HUES64 (cell line): ENCODE measurements around the gene PFN3.
"Not testable (repeated sequence)": the region's sequence is repeated elsewhere in the genome, so short reads cannot be mapped to it uniquely, and the experiment has no call there.

ENCODE experiments used
- H3K27ac ChIP-seq: 2 replicates; pipeline ENCODE4 v1.7.0; 2013; ENCODE audit warnings: low read depth, low read length, inconsistent platforms
- H3K27me3 ChIP-seq: 2 replicates; pipeline ENCODE4 v1.6.1; 2013; ENCODE audit warnings: mild to moderate bottlenecking, low read length; ENCODE audit not compliant: insufficient read depth
- H3K36me3 ChIP-seq: 2 replicates; pipeline ENCODE4 v1.6.1; 2013; ENCODE audit warnings: mild to moderate bottlenecking, low read length; ENCODE audit not compliant: insufficient read depth
- H3K4me1 ChIP-seq: 2 replicates; pipeline ENCODE4 v1.6.1; 2013; ENCODE audit warnings: mild to moderate bottlenecking, low read length, moderate library complexity; ENCODE audit not compliant: insufficient read depth
- H3K4me3 ChIP-seq: 2 replicates; pipeline ENCODE4 v1.5.1; 2013; ENCODE audit warnings: mild to moderate bottlenecking, low read length, moderate library complexity
- H3K9ac ChIP-seq: 2 replicates; pipeline ENCODE4 v1.6.1; 2013; ENCODE audit warnings: mild to moderate bottlenecking, low read depth, low read length
- H3K9me3 ChIP-seq: 2 replicates; pipeline ENCODE4 v1.6.1; 2013; ENCODE audit warnings: low read depth, low read length; ENCODE audit not compliant: insufficient read depth
- WGBS: fragments of 150-250, 120-280 bp; methylation state at CpG from one replicate; pipeline ENCODE4 v1.1.7; 2013; ENCODE audit warnings: missing lambda C conversion rate; 5-methylcytosine and 5-hydroxymethylcytosine counted together

Gene PFN3

DNA sequence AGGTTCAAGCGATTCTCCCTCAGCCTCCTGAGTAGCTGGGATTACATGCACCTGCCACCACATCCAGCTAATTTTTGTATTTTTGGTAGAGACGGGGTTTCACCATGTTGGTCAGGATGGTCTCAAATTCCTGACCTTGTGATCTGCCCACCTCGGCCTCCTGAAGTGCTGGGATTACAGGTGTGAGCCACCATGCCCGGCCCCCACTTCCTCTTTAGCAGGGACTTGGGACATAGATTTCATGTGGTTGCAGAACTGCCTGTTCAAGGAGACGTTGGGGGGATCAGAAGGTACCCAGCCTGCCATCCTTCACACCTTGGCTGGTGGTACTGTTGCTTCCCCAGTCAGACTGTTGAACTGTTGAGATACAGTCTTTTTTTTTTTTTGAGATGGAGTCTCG, 16.6 kb upstream of the PFN3 start:
- H3K4me1 ChIP-seq, H3K9ac ChIP-seq, H3K27ac ChIP-seq, H3K4me3 ChIP-seq, H3K27me3 ChIP-seq, H3K36me3 ChIP-seq, H3K9me3 ChIP-seq: not testable (repeated sequence)
- 92% methylated on average over 6 of the region's 6 CpGs for WGBS

DNA sequence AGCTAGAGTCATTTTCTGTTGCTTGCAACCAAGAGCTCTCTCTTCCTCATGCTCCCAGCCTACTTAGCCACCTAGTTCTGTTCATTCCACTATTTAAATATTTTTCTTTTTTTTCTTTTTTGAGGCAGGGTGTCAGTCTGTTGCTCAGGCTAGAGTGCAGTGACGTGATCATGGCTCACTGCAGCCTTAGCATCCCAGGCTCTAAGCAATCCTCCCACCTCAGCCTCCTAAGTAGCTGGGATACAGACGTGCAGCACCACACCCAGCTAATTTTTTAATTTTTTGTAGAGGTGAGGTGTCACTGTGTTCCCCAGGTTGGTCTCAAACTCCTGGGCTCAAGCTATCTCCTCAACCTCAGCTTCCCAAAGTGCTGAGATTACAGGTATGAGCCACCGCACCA, 14.0 kb upstream of the PFN3 start:
- H3K9ac ChIP-seq, result no peak overlapping the region
- 98% methylated on average over 3 of the region's 3 CpGs for whole genome bisulfite sequencing
- no peaks in the 10 kb centered on the region for H3K9me3 ChIP-seq
- H3K4me3 ChIP-seq, result no peak overlapping the region
- no peaks in the 10 kb centered on the region for H3K4me1 ChIP-seq
- peaks cover under 1% of the 10 kb centered on the region for H3K27me3 ChIP-seq
- H3K36me3 ChIP-seq, result no peaks in the 10 kb centered on the region
- no peak overlapping the region for H3K27ac ChIP-seq

DNA sequence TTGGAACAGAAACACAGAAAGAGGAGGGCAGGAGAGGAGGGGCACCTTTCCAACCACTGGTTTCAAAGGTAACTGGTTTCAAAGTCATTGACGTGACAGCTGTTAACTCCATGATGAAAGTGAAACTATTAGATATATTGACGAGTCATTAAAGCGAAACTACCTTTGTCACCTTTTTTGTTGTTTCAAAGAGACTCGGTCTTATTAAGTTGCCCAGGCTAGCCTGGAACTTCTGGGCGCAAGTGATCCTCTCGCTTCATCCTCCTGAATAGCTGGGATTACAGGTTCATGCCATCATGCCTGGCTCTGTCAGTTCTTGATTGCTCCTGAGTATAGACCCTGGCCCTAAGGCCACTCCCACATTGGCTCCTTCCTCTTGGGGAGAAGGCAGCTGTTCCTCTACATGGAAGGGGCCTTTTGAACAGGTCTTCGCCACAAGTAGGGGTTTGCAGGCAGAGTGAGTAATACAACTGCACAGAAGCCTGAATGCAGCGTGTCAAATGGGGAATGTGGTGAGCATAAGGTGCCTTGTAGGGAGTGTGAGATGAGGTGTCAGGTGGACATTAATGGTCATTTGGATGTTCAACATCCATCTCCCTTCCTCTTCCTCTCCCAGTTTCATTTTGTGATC, 12.3 kb upstream of the PFN3 start:
- Histone ChIP-seq H3K36me3 (no peaks in the 10 kb centered on the region), H3K4me3 (no peak overlapping the region), H3K9me3 (no peaks in the 10 kb centered on the region), H3K27me3 (peaks cover 11% of the 10 kb centered on the region), H3K4me1 (no peaks in the 10 kb centered on the region), H3K27ac (no peak overlapping the region), H3K9ac (no peak overlapping the region)
- 91% methylated on average over 8 of the region's 8 CpGs for WGBS

DNA sequence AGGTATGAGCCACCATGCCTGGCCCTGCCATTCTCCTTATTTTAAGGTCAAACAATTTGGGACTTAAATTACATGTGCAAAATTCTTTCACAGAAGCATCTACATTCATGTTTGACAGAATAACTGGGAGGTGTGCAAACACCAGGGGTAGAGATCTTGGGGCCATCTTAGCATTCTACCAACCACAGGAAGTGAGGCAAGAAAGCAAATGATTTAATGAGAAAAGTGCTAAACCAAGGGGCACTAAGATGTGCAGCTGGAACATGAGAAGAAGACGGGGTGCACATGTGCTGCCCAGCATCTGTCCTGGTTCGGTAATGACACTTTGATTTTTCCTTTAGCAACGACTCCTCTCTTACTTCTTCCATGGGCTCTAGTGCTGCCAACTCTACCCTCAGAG, 10.1 kb upstream of the PFN3 start:
- no peak overlapping the region for H3K4me3 ChIP-seq
- no peaks in the 10 kb centered on the region for H3K36me3 ChIP-seq
- 89% methylated on average over 3 of the region's 3 CpGs for WGBS
- H3K4me1 ChIP-seq, result no peaks in the 10 kb centered on the region
- H3K9me3 ChIP-seq, result no peaks in the 10 kb centered on the region
- H3K27me3 ChIP-seq, result peaks cover 27% of the 10 kb centered on the region
- no peak overlapping the region for H3K27ac ChIP-seq
- no peak overlapping the region for H3K9ac ChIP-seq

DNA sequence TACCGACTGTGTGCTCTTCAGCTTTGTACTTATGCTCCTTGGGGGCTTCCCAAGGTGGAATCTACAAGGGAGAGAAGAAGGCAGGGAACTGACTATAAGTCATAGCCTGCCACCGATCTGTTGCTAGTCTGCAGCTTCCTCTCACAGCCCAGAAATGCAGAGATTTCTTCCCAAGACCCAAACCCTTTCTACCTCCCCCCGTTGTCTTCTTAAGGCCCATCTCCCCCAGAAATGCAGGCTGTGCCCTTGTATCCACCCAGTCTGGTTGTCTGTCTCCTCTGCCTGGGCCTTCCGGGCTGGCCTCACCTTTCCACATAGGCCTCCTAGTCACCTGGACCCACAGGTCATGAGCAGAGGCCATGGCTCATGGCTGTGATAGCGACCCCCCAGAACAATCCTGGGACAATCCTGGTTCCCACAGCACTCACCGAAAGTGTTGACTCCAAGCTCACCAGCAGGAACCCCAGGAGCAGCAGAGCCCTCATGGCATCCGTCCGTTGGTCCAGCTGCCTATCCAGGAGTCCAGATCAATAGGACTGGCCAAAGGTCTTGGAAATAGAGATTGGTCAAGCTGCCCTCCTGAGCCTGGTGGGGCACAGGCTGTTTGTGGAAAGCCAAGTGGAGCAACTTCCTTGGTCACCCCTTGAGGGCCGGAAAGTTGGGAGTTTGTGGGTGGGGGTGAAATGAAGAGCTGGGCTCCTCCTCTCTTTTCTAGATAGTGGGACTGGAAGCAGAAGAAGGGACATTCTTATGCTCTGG, 8.8 kb upstream of the PFN3 start, which contains the start of gene F12:
Gene F12, minus strand, starts transcription at position 522 of the 759 bp plus-strand sequence. Its CDS starts 37 bp downstream, at position 485.
- Histone ChIP-seq H3K4me3 (no peak within 1 kb of the TSS), H3K4me1 (no peaks in the 10 kb centered on the region), H3K9me3 (no peaks in the 10 kb centered on the region), H3K27ac (no peak within 1 kb of the TSS), H3K9ac (no peak within 1 kb of the TSS), H3K36me3 (no peaks in the 10 kb centered on the region), H3K27me3 (peaks cover 40% of the 10 kb centered on the region)
- 90% methylated on average over 9 of the region's 9 CpGs for WGBS

DNA sequence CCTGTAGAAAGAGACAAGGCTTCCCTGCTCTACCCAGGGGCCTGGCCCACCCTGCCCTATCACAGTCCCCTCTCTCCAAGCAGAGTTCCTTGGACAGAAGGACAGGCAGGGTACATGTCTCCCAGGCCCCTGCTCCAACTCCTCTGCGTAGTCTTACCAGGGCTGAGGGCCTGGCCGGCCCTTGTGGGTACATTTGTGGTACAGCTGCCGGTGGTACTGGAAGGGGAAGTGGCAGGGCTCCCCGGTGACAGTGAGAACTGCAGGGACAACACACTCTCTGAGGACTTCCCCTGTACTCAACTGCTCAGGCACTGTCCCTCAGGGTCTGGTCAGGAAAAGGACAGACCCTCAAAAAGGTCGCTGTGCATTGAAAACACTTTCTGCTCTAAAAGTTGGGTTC, 5.3 kb upstream of the PFN3 start:
- WGBS, result 91% methylated on average over 5 of the region's 5 CpGs
- H3K4me1 ChIP-seq, result no peaks in the 10 kb centered on the region
- H3K36me3 ChIP-seq, result no peaks in the 10 kb centered on the region
- no peak overlapping the region for H3K27ac ChIP-seq
- H3K9me3 ChIP-seq, result no peaks in the 10 kb centered on the region
- H3K4me3 ChIP-seq, result no peak overlapping the region
- peaks cover 75% of the 10 kb centered on the region for H3K27me3 ChIP-seq
- no peak overlapping the region for H3K9ac ChIP-seq

DNA sequence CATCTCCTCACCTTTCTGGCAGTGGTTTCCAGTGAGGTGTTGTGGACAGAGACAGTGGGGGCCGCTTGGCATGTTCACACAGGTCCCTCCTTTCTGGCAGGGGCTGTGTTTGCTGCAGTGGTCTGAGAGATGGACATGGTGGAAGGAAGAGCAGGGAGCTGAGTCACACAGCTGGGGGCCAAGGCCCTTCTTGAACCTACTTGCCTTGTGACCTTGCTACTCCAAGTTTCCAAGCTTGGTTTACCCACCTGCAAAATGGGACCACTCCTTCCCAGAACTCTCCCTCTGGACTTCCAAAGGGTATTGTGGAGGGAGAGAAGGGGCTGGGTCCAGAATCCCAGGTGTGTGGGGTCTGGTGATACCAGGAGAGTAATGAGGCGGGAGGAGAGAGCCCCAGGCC, 4.9 kb upstream of the PFN3 start:
- no peak overlapping the region for H3K27ac ChIP-seq
- WGBS, result 94% methylated on average over 2 of the region's 2 CpGs

DNA sequence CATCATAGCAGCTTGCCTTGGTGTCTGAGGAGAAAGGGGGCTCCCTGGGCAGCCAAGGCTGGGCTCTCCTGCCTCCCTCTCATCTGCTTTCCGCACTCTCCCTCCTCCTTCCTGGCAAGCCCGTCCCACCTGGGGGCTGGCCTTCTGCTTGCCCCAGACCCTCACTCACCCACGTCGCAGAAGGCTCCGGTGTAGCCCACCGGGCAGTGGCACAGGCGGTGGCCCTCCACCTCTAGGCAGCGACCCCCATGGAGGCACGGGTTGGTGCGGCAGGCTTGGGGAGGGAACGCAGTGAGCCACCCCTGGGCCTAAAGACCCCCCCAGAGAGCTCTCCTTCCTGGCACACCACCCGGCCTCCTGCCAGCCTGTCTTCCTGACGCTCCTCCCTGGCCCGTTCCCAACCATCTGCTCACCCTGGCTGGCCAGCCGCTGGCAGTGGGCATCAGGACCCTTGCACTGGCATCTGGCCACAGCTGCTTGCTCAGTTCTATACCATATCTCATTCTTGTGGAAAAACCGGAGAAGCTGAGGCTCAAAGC, 4.2 kb upstream of the PFN3 start:
- Histone ChIP-seq H3K27me3 (peaks cover 85% of the 10 kb centered on the region), H3K4me1 (no peaks in the 10 kb centered on the region), H3K36me3 (no peaks in the 10 kb centered on the region), H3K27ac (no peak overlapping the region), H3K9ac (no peak overlapping the region), H3K9me3 (no peaks in the 10 kb centered on the region), H3K4me3 (peak overlapping the region; percentile 48)
- 44% methylated on average over 16 of the region's 16 CpGs for WGBS

More for the DNA sequence above, 4.9 kb upstream of the PFN3 start:
- H3K9ac ChIP-seq, result no peak overlapping the region
- no peak overlapping the region for H3K4me3 ChIP-seq
- peaks cover 79% of the 10 kb centered on the region for H3K27me3 ChIP-seq
- H3K36me3 ChIP-seq, result no peaks in the 10 kb centered on the region
- no peaks in the 10 kb centered on the region for H3K4me1 ChIP-seq
- no peaks in the 10 kb centered on the region for H3K9me3 ChIP-seq

DNA sequence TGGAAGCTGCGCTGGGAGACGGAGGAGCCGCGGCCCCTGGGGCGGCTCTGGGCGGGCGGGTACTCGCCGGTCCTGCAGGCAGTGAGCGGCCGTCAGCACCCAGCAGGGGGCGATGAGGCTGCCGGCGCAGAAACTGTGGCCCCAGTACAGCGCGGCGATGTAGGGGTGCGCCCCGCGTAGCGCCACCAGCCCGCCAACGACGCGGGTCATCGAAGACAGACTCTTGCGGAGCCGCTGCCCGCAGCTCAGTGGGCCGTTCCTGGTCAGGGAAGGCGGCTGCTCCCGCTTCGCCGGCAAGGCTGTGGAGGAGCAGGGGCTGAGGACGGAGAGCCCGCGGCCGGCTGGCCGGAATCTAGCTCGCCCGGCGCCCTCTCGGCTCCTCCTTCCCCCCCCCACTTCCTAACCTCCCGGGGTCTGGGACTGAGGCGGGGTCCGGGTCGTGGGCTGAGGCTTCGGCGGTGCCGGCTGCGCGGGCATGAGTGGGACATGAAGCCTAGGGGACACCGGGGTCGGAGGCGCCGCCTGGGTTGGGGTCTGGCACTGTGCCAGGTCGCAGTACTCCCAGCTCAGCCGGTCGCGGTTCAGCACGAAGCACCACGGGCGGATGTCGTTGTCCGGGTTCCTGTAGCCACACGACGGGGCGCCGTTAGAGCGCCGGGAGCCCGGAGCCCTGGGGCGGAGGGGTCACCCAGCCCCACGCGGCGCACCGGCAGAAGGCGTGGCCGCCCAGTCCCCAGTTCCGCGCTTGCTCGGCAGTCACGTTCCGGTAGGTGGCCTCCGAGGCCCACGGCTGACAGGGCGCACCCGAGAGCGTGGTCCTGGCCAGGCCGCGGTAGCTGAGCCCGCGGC, 3.6 kb upstream of the PFN3 start:
- H3K9me3 ChIP-seq, result no peaks in the 10 kb centered on the region
- H3K9ac ChIP-seq, result no peak overlapping the region
- H3K4me3 ChIP-seq, result peak overlapping the region; percentile 48
- H3K36me3 ChIP-seq, result no peaks in the 10 kb centered on the region
- peaks cover 84% of the 10 kb centered on the region for H3K27me3 ChIP-seq
- 1% methylated on average over 93 of the region's 93 CpGs for WGBS
- no peaks in the 10 kb centered on the region for H3K4me1 ChIP-seq
- H3K27ac ChIP-seq, result no peak overlapping the region

DNA sequence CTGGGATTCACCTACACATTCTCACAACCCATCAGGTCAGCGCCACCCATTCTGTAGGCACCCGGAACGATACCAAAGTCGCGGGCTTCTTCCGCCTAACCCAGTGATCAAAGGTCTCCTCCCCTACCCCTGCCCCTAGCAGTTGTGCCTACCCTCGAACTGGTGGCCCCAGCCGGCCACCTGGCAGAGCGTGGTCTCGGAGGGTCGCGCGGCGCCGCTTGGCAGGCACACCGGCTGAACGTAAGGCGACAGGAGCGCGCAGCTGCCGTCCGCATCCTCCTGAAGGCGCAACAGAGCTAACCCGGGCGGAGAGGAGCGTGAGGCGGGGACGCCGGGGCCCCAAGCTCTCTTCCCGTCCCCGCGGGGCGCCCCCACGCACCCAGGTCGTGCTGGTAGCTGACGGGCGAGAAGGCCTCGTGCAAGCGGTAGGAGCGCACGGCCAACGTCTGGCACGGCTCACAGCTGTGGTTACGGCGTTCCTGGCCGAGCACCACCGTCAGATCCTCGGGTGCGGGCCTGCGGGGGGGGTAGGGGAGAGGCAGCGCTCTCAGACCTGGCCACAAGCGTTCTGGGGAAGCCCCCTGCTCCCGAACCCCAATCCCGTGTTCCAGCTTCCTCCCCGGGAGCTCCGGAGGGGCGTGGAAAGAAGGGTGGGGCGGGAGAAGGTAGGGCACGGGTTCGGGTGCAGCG, 2.8 kb upstream of the PFN3 start:
- no peaks in the 10 kb centered on the region for H3K36me3 ChIP-seq
- no peak overlapping the region for H3K27ac ChIP-seq
- H3K4me1 ChIP-seq, result no peaks in the 10 kb centered on the region
- H3K9me3 ChIP-seq, result no peaks in the 10 kb centered on the region
- peaks cover 78% of the 10 kb centered on the region for H3K27me3 ChIP-seq
- peak overlapping the region; percentile 48 for H3K4me3 ChIP-seq
- 3% methylated on average over 61 of the region's 61 CpGs for WGBS
- no peak overlapping the region; the same call in 1 of the 2 replicates for H3K9ac ChIP-seq
